SU-DHL-6 (cell line): Measurements from ENCODE around the gene BICC1.

Experiments
- CTCF ChIP-seq: fragments of 200-600 bp; sonication (generic); IDR thresholded peaks from one replicate; pipeline ENCODE4 v1.5.1; 2017; ENCODE audit warnings: antibody characterized with exemption, mild to moderate bottlenecking, low read length, moderate library complexity; ENCODE audit not compliant: insufficient read depth, poor library complexity, severe bottlenecking
- EZH2phosphoT487 ChIP-seq: fragments of 200-600 bp; sonication (generic), shearing (Covaris generic); conservative IDR thresholded peaks from 2 replicates; pipeline ENCODE4 v1.6.1; 2018; ENCODE audit warnings: mild to moderate bottlenecking, antibody characterized with exemption, low read length, moderate library complexity, mixed read lengths

- TF ChIP-seq CTCF (no peak), EZH2phosphoT487 (no peak)
These were observed 73.9 kb downstream of the BICC1 start for GRCh38 chr10:58586282-58587245.
